IPS DF 4.7 (cell line): Measurements from ENCODE around the gene NPNT.
"Not testable (repeated sequence)": the region's sequence is repeated elsewhere in the genome, so short reads cannot be mapped to it uniquely, and the experiment has no call there.

Source experiments
- DNase-seq: peaks from one replicate; pipeline ENCODE4 v3.0.0-alpha.2; 2013; ENCODE audit warnings: low spot score; ENCODE audit errors: extremely low read depth

The NPNT gene, protein sequence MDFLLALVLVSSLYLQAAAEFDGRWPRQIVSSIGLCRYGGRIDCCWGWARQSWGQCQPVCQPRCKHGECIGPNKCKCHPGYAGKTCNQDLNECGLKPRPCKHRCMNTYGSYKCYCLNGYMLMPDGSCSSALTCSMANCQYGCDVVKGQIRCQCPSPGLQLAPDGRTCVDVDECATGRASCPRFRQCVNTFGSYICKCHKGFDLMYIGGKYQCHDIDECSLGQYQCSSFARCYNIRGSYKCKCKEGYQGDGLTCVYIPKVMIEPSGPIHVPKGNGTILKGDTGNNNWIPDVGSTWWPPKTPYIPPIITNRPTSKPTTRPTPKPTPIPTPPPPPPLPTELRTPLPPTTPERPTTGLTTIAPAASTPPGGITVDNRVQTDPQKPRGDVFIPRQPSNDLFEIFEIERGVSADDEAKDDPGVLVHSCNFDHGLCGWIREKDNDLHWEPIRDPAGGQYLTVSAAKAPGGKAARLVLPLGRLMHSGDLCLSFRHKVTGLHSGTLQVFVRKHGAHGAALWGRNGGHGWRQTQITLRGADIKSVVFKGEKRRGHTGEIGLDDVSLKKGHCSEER

DNA sequence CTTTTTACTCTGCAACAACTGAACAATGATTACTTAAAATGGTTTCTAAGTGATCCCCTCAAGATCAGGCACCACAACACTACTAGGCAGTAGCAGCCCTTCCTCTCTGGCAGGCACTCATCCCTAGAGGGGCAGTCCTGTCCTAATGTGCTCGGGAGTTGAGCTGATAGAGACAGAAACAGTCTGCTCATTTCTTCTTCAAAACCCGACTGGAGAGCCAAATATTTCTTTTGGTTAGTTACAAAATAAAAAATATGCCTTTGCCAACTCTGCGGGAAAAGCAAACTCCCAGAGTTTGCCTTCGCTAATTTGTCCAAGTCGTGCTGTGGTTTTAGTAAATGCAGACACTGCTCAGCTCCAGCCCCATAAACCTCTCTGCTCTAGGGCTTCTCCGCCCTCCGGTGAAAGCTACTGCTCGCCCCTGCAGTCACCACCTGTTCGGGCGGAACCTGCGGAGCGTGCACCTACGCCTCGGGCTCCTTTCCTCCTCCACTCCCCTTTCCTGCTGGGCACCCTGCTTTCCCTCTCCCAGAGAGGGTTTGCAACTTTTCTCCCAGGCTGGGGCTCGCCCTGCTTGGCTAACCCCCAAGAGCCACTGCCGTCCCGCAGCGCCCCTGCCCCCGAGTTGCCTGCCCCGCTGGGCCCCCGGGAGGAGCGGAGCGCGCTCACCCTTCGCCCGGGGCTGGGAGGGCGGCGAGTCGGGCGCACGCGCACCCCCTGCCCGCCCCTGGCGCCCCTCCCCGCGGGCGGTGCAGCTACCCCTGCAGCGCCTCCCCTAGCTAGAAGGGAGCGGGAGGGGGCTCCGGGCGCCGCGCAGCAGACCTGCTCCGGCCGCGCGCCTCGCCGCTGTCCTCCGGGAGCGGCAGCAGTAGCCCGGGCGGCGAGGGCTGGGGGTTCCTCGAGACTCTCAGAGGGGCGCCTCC lies at the start of gene NPNT:
TSS of gene NPNT (plus strand) at position 812 of the 923 bp plus-strand sequence. CDS start 182 bp downstream, outside the sequence.
- no peak for DNase-seq

DNA sequence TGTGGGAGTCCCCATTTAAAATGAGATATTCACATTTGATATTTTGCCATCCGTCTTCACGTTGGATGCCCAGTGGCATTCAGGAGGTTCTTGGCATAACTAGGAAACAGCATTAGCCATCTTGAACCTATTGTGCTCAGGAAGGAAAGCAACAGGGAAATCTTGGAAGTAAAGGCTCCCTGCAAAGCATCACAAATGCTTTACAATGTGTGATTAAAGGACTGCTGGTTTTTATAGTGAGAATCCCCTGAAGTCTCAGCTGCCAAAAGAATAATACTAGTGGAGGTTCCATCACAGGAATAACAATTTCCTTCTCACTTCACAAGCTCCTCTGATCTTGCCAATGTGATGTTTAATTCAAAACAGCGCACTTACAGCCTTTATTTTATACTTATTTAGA lies 49.7 kb upstream of the NPNT start:
- no peak for DNase-seq

DNA sequence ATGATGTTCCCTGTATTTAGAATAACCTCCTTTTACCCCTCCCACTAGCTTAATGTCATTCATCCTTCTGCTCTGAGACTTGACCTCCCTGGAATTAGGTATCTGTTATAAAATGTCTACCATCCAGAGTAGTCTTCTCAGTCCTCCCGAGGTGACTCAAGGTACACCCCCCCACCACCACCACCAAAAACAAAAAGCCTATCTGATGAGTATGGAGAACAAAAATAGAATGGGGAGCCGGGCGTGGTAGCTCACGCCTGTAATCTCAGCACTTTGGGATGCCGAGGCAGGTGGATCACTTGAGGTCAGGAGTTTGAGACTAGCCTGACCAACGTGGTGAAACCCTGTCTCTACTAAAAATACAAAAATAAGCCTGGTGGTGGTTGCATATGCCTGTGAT lies 46.9 kb upstream of the NPNT start:
- DNase-seq: not testable (repeated sequence)

DNA sequence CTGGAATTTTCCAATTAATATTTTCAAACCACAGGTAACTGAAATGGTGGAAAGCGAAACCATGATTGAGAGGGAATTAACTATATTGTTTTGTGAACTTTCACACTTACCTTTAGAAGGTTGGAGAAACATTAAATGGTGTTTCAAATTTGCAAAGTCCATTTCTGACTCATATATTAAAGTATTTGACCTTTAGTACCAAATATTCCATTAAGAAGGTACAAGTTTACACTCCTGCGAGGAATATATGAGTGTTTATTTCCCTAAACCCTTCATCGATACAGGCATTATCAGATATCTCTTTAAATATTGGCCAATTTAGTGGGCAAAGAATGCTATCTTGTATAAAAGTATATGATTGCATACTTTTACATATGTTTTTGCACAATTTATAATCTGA lies 44.1 kb upstream of the NPNT start:
- no peak for DNase-seq

DNA sequence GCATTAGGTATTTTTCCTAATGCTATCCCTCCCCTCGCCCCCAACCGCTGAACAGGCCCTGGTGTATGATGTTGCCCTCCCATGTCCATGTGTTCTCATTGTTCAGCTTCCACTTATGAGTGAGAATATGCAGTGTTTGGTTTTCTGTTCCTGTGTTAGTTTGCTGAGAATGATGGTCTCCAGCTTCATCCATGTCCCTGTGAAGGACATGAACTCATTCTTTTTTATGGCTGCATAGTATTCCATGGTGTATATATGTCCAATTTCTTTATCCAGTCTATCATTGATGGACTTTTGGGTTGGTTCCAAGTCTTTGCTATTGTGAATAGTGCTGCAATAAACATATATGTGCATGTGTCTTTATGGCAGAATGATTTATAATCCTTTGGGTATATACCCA lies 43.0 kb upstream of the NPNT start:
- DNase-seq: not testable (repeated sequence)

DNA sequence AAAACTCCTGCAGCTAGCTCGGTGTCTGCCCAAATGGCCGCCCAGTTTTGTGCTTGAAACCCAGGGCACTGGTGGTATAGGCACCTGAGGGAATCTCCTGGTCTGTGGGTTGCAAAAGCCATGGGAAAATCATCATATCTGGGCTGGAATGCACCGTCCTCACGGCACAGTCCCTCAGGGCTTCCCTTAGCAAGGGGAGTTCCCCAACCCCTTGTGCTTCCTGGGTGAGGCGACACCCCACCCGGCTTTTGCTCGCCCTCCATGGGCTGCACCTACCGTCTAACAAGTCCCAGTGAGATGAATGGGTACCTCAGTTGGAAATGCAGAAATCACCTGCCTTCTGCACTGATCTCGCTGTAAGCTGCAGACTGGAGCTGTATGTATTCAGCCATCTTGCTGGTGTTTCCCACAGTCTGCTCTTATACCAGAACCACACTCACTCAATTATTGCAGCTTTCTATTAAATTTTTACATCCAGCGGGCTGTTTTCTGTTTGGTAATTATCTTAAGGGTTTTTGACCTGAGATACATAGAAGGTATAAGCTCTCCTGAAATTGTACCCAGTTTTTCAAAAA lies 36.7 kb upstream of the NPNT start:
- no peak for DNase-seq

DNA sequence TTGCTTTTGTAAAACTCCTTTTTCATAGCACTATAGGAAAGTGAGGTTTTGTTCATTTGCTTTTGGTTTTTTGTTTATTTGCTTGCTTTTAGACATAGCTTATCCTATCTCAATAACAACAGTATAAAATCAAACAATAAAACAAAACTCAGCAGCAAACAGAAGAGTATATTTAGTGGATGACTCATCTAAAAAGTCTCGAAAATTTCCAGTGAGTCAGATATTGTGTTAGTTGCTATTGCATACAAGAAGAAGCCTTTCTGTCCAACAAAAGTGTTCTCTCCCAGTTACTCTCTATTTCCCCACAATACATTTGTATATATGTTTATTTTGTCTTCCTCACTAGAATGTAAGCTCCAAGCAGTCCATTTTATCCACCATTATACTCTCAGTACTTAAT lies 36.0 kb upstream of the NPNT start:
- DNase-seq: no peak

DNA sequence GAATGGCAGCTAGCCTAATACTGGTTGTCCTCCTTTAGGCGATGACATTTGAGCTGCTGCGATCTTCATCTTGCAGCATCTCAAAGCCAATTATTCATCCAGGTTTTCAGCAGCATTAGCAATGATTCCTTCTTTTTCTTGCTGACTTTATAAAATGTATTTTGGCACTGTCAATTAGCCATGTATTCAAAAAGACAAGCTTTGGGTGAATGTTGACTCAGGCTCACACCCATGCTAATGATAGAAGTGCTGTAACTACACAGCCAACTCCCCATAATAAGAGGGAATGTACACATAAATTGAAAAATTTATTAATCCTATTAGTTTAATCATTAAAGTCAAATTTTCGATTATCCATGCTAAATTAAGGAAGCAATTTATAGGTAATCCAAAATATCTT lies 24.3 kb upstream of the NPNT start:
- DNase-seq: no peak

DNA sequence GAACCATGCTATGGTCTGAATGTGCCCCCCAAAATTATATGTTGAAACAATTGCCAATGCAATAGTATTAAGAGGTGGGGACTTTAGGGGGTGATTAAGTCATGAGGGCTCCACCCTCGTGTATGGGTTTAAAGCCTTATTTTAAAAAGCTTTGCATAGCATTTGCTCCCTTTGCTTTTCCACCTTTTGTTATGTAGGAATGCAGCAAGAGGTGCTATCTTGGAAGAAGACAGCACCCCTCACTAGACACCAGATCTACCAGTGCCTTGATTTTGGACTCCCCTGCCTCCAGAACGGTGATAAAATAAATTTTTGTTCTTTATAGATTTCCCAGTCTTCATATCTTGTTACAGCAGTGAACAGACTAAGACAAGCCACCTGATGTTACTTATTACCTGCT lies 23.3 kb upstream of the NPNT start:
- no peak for DNase-seq

DNA sequence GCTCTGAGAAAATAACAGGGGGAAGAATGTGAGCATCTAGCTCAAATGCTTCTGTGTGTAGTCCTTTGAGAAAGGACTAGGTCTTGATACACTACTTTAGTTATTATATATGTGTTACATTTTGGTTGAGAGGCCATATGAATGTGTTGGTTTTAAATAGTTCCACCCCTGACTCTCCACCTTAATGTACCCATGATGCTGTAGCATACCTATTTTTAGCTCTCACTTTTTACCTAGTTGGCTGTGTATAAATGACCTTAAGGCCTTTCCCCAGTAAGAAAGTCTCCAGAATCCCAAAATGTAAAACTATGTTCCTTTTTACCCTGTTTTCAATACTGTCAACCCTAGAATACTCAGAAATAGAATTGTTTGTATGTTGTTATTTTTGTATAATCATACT lies 20.0 kb upstream of the NPNT start:
- no peak for DNase-seq

DNA sequence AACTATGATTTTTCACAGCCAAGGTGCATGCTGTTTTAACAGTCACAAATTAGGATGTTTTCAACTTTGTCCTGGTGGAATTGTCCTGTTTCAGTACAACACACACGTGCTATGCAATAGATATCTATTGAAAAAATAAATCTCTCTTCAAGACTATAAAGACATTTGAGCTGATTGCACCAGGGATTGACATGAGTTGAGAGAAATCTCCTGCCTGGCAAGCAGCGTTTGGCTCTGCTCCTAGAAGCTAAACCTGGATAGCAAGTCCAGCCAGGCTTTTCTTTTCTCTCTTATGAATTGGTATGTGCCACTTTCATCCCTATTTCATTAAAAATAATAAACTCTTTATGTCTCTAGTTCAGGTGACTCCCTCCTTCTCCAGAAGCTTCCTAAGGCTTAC lies 16.6 kb upstream of the NPNT start:
- no peak for DNase-seq

DNA sequence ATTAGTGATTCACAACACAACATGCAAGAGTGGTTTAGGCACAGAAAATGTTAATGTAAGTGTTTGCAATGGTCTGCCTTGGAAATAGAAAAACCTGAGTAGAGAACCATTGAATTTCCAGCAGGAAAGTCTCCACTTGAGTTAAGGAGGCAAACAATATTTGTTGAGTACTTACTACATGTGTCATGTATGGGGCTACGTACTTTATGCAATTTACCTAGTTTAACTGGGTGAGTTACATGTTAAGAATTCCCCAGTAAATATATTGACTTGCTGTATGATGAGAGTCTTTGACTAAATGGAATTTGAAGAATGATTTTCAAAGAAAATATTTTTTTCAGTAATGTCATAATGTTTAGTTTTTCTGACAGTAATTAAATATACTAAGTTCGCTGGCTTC lies 7.8 kb upstream of the NPNT start:
- DNase-seq: no peak

DNA sequence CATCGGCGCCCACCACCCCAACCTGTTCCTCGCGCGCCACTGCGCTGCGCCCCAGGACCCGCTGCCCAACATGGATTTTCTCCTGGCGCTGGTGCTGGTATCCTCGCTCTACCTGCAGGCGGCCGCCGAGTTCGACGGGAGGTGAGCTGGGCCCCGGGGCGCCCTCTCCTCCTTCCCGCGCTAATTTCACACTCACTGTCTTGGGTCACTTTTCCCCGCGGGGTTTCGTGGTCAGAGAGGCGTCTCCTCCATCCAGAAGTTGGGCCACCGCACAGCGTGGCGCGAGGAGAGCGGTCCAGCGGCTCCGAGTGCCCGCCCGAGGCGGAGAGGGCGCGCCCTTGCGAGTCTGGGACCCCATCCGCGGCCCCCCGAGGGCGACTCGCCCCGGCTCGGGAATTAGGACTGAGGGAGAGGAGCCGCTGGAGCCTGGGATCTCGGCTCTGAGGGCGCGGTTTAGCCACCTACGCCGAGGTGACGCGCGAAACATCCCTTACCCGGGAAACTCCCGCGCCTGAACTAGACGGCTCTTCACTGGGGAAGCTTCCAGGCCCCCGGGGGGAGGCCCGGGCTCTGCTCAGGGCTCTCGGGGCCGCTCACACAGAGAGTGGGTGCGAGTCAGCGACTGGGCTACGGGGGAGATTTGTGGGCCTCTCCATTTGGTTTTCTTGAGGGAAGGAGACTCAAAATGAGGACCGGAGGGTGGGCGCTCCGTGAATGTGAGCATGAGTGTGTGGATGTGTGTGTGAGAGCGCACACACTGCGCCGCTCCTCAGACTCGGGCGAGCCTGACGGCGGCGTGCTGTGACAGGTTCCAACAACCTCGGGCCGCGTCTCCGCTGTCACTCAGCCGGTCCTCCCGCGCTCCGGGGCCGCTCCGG lies 551 bp downstream of the NPNT start:
- no peak for DNase-seq

DNA sequence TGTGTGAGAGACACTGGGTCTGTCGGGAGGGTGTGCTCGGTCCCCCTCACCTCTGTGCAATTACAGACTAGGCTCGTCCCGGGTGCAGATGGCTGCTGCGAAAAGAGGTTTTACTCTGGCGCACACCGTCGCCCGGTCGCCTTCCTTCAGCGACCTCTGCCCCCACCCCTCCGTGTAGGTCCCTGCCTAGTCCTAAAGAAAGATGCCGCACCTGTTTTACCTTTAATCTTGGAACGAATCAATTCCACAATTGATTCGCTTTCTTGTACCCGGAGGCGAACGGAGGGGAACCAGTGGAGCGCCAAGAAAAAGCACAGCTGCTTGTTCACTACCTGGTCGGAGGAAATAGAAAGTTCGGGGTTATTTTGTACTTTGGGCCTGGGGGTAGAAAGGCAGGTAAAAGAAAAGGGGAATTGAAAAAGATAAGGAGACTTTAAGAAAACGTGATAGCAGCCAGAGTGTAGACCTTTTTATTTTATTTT lies 1.2 kb downstream of the NPNT start:
- DNase-seq: no peak

DNA sequence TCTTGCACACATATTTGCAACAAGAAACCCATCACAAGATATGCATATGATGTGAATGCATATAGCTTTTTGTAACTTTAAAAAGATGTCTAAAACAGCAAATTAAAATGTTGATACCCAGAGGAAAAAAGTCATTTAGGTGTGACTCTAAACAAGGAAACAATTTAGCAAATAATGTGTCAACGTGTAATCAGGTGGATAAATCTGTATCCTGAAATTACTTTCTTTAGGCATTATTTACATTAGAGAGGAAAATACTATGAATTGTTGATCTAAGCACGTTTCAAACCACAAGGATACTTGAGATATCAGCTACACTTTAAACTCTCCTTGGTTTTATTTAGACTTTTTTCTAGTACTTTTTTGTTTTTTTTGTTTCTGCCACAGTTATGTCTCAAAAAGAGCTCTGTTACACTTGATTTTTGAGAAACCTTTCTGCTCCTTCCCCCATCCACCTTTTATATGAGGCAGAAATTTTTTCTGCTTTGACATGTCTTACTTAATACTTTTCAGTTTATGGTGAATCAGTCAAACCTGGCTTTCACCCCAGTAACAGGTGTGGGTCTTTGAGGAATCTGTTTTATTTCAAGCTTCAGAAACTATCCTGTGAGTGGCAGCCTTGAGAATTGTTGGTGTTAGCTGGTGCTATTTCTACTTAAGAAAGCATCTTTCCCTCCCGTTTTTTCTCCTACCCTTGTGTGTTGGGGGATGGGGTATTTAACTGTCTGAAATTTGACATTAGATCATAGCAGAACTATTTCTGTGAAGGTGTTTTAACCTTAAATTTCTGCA lies 1.9 kb downstream of the NPNT start:
- DNase-seq: no peak

DNA sequence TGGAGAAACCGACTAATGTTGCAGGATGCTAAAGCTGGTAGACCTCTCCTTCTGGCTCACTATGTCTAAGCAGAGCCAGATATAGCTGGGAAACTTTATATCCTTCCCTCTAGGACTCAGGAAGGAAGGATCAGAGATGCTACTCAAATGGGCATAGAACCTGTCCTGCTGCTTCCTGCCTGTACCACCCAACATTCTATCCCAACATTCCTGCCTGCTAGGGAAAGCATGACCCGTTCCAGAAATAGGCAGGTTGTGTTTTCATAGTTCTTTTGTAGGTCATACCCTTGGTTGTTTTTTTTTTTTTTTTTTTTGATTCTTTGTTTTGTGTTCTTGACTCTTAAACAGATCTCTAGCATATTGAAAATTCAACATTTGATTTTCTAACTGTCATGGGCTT lies 5.3 kb downstream of the NPNT start:
- no peak for DNase-seq

DNA sequence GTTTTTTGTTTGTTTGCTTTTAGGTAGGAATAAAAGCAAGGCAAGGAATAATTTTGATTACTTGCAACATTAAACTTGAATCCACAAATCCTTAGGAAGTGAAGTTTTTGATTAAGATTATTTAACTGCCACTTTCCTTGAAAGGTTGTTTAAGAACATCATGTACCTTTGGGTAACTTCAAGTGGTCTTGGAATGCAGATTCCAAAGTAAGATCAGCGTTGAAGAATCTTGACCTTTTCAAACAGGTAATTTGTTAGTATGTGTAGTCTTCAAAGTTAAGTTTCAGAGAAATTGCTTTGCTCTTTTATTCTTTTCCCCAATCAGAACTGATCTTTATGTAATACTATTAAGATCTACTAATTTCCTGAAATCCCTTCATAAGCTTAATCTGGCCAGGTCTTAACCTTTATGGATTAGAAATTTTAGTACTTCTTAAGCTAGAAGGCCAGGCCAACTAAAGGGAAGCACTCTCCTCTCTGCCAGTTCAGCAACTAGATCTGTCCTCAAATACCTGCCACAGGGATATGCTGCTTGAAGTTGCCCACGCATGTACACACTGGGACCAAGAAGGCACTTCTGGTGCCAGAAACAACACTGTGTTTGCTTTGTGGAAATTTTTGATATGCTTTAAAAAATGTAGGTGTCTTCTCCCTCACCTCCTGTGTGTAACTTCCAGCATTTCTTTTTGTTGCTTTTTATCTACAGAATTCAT lies 7.4 kb downstream of the NPNT start:
- DNase-seq: no peak

DNA sequence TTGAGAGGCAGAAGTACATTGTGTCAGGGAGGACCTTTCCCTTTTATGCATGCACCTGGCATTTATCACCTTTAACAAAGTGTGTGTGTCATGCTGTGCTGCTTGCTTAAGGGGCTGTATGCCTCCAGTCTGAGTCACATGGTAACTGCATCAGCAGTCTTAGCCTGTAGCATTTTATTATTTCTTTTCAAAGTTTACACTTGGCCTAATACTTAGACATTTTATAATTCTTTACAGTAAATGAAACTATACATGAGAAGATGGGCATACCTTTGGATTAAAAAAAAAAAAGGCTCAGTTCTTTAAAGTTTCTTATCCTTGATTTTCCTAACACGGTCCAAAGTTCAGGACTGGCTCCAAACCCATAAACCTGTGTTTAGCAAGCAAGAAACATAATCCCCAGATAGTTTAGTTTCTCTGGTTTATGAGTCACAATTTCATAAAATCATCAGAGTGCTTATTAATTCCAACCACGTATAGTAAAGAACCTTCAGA lies 14.6 kb downstream of the NPNT start:
- no peak for DNase-seq

DNA sequence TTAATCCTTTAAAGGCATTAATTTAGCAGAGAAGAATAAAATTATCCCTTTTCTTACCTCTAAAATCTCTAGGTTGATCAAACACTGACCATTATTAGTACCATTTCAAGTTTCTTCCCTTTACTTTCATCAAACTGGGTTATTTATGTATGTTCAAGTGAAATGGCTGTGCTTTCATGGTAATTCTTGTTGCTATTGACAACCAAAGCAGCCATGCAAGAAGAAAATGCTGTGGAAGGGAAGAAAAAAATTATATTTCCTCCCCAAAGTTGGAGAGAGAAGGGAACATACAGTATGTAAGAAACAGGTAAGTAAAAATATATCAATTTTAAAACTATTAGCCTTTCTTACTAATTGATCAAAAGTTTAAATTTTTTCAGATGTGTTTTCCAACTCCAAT lies 16.2 kb downstream of the NPNT start:
- DNase-seq: no peak
